22Rv1 (cell line): ENCODE data around the gene IBTK.

Experiments used
- CTCF ChIP-seq: fragments of 450-650 bp; IDR thresholded peaks from 2 replicates; pipeline ENCODE4 v1.5.1; 2017; ENCODE audit warnings: mild to moderate bottlenecking
- ZFX ChIP-seq: fragments of 450-650 bp; IDR thresholded peaks from 2 replicates; pipeline ENCODE4 v1.6.1; 2017; ENCODE audit warnings: antibody characterized with exemption, borderline replicate concordance

GRCh38 chr6:82257088-82257774 is 9.7 kb upstream of the IBTK start:
- TF ChIP-seq CTCF (peak; percentile 76), ZFX (no peak)
